GM21367 (cell line): ENCODE results near the gene ZNF212.

Experiments used
- ATAC-seq: cut with Tn5 transposase; IDR thresholded peaks from one replicate; pipeline ENCODE4 v1.9.1; 2021; ENCODE audit not compliant: unreplicated experiment

Gene ZNF212

GRCh38 chr7:149239345-149240143, at the start of gene ZNF212:
ZNF212 (plus strand) TSS chr7:149239651; CDS start chr7:149239779, 128 bp downstream.
- peak; percentile 99 for ATAC-seq

GRCh38 chr7:149191851-149192250, 47.6 kb upstream of the ZNF212 start:
- ATAC-seq = no peak

GRCh38 chr7:149194799-149195179, 44.7 kb upstream of the ZNF212 start:
- no peak for ATAC-seq

GRCh38 chr7:149195180-149196150, 44.0 kb upstream of the ZNF212 start, which contains the start of gene ZNF282:
ZNF282 (plus strand) TSS chr7:149195546; CDS start chr7:149195590, 44 bp downstream.
- peak; percentile 83 for ATAC-seq

GRCh38 chr7:149196151-149196704, 43.2 kb upstream of the ZNF212 start:
- peak; percentile 4 for ATAC-seq

GRCh38 chr7:149196705-149197171, 42.7 kb upstream of the ZNF212 start:
- peak; percentile 12 for ATAC-seq

GRCh38 chr7:149197675-149198074, 41.8 kb upstream of the ZNF212 start:
- ATAC-seq = no peak

- no peak for ATAC-seq
These were observed 41.2 kb upstream of the ZNF212 start for GRCh38 chr7:149198161-149198816.

GRCh38 chr7:149199234-149199995, 40.0 kb upstream of the ZNF212 start:
- no peak for ATAC-seq

- ATAC-seq = no peak
These were observed 36.6 kb upstream of the ZNF212 start for GRCh38 chr7:149202831-149203231.

GRCh38 chr7:149205690-149206381, 33.6 kb upstream of the ZNF212 start:
- ATAC-seq = no peak

- ATAC-seq = no peak
These were observed 32.0 kb upstream of the ZNF212 start for GRCh38 chr7:149207324-149208035.

- ATAC-seq = peak; percentile 69
These were observed 29.8 kb upstream of the ZNF212 start for GRCh38 chr7:149209518-149210269.

- no peak for ATAC-seq
These were observed 28.9 kb upstream of the ZNF212 start for GRCh38 chr7:149210551-149210950.

- no peak for ATAC-seq
These were observed 25.3 kb upstream of the ZNF212 start for GRCh38 chr7:149214020-149214720.

GRCh38 chr7:149216402-149216801, 23.0 kb upstream of the ZNF212 start:
- no peak for ATAC-seq

GRCh38 chr7:149217570-149217969, 21.9 kb upstream of the ZNF212 start:
- ATAC-seq = no peak
